H4 (cell line): ENCODE data around the gene CPLX1. TPM values are rescaled to one million over a fixed set of nuclear protein-coding genes. Genes with fewer than 3 reads are reported as not detected.

Experiments used
- DNase-seq: peaks from one replicate; pipeline ENCODE4 v3.0.0-alpha.2; 2015; ENCODE audit warnings: low spot score
- total RNA-seq: library from RNA; depleted of rRNA; stranded (reverse); fragments of >200 nt; shearing (Covaris generic); gene quantifications from 2 replicates; pipeline ENCODE4 v1.2.3, GENCODE V29; 2014

The CPLX1 gene
- total RNA-seq, 1 experiment from 2014 or later = 0.17 TPM

- DNase-seq = no peak
Observed at GRCh38 chr4:855880-856224, 29.9 kb upstream of the CPLX1 start.

GRCh38 chr4:854356-854755 is 28.4 kb upstream of the CPLX1 start:
- no peak for DNase-seq

- DNase-seq = no peak
Observed at GRCh38 chr4:853416-853781, 27.5 kb upstream of the CPLX1 start.

- DNase-seq = no peak
Observed at GRCh38 chr4:851701-852430, 25.9 kb upstream of the CPLX1 start.

DNA sequence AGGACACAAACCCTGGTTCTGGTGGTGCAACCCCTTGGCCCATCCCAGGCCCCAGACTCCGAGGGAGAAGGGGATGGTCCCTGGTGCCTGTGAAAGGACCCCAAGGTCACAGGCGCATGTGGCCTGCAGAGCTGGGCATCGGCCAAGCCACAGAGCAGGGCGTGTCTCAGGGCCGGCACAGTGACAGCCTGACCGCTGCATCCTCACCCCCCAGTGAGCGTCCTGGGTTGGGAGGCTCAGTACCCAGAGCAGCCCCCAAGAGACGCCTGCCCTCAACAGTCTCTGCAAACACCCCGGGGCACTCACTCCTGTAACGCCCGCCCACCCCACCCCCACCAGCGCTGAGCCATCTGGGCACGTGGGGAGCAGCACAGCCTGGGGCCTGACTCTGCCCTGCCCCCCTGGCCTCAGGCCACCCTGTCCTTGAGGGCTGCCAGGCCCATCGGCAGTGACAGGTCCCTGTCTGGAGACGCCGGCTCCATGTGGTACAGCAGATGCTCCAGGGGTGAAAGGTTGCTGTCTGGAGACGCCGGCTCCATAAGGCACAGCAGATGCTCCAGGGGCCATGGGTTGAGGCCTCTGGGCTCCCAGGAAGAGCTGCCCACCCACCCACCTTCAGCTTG is 24.5 kb upstream of the CPLX1 start:
- DNase-seq = no peak

GRCh38 chr4:849478-850175 is 23.7 kb upstream of the CPLX1 start:
- DNase-seq = no peak

DNA sequence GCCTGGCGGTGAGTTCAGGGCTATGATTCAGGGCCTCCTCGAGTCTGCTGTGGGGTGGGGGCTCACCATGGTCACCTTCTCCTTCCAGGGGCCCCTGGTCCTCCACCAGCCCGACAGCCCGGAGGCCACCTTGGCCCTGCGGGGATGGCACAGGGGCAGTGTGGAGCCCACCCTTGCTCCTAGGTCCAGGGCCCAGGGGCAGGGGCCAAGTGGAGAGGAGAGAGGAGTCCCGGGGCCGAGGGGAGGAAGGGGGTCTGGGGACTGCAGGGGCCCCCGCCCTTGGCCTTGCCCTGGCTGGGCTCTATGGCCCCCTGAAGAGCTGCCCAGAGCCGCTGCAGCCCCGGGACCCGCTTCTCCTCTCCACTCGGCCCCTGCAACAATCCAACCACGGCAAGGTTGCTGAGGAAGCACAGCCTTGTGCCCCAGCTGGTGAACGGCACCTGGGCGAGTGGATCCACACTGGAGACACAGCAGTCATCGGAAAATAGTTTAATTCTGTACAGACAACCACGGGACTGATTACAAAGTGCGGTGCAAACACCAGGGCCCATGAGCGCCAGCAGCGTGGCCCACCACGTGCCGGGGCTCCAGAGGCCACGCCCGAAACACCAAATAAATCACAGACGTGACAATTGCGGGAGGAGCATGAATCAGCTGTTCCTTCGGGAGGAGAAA is 23.0 kb upstream of the CPLX1 start:
- no peak for DNase-seq

DNA sequence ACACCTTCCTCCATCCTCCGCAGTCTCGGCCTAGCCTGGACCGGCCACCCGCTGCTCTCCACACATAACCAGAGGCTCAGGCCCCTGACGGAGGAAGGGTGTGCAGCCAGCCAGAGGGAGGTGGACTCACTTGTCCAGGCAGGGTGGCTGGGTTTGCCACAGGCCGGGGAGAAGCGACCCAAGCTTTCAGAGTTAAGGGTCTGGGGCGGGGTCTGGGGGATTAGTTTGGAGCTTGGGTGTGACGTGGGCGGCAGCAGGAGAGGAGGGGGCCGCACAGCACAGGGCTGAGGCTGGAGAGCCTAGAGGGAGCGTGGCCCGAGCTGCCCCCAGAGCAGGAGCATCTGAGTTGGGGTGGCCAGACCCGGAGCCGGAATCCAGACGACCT is 22.4 kb upstream of the CPLX1 start:
- DNase-seq = no peak

- DNase-seq = no peak
Observed at GRCh38 chr4:845836-846251, 19.9 kb upstream of the CPLX1 start.

DNA sequence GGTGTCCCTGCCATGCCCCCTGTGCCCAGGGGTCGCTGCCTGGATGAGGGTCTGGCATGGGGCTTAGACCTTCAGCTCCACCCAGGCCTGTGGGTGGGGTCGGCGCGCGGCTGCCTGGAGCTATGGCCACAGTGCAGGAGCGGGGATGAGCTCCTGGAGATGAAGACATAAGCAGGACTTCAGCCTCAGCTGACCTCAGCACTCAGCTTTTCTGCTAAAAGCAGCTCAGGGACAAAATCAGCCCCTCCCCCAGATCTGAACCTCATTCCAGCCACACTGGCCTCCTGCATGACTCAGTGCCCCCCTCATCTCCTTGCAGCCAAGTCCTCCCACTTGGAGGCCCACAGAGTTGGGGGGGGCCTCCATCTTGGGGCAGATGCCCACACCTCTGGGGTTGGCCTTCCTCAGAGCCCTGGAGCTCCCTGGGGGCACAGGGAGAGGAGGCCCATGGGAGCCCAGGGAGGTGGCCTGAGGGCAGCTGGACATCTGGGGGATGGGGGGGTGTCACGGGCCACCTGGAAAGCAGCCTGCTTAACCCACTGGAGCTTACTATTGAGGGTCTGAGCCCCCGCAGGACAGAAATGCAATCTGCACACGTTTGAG is 19.4 kb upstream of the CPLX1 start:
- no peak for DNase-seq

- DNase-seq = no peak
Observed at GRCh38 chr4:844752-845232, 18.9 kb upstream of the CPLX1 start.

DNA sequence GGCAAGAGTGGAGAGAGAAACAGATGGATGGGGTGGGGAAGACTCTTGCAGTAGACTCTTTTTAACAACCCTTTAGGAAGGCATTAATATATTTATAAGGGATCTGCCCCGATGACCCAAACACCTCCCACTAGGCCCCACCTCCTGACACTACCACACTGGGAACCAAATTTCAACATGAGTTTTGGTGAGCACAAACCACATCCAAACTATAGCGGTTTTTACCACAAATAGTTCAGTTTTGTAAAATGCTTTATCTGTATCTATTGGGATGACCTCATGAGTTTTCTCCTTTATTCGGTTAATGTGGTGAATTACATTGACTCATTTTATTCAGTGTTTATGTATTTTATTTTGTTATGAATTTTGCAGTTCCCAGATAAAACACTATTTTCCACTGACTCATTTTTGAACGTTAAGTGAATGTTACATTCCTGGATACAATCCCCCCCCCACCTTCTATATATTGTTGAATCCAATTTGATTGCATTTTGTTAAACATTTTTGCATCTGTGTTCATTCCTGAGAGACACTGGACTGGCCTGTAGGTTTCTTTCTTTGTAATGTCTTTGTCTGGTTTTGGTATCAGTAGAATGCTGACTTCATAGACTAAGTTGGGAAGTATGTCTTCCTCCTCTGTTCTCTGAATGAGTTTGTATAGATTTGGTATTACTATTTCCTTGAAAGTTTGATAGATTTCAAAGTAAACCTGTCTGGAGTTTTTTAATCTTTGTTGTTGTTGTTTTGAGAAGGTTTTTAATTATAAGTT is 13.9 kb upstream of the CPLX1 start:
- no peak for DNase-seq

- no peak for DNase-seq
Observed at GRCh38 chr4:837772-838171, 11.8 kb upstream of the CPLX1 start.

GRCh38 chr4:836750-837301 is 10.9 kb upstream of the CPLX1 start:
- no peak for DNase-seq

- no peak for DNase-seq
Observed at GRCh38 chr4:836003-836511, 10.1 kb upstream of the CPLX1 start.

- no peak for DNase-seq
Observed at GRCh38 chr4:835148-836002, 9.4 kb upstream of the CPLX1 start.

- DNase-seq = no peak
Observed at GRCh38 chr4:834368-835147, 8.6 kb upstream of the CPLX1 start.

DNA sequence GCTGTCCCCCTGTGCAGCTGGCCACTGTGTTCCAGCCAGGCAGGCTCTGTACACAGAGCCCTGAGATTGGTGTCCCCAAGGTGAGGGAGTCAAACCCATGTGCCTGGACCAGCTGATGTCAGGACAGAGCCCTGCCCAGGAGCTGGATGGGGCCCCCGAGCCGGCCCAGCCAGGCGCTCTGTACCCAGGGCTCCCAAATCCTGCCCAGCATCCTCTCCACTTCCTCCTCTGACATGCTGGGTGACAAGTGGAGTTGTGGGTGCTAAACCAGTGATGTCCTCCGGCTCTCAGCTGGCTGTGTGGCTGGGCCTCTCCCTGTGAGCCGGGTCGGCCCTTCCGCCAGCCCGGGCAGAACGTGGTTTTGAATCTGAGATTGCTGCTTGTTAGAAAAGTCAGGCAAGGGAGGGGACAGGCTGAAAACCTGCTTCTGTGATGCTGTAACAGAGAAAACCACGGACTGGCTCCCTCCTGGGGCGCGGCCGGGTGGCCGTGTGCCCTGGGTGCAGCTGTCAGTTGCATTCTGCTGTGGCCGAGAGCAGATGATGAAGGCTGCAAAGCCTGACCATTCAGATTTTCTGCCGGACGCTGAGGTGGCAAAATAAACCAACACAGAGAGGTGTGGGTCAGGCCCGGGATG is 7.9 kb upstream of the CPLX1 start:
- DNase-seq = no peak

- DNase-seq = no peak
Observed at GRCh38 chr4:833156-833555, 7.2 kb upstream of the CPLX1 start.
